GM23248 (cell line): ENCODE data around the gene ZBTB46. TPM values are rescaled to one million over a fixed set of nuclear protein-coding genes. Genes with fewer than 3 reads are reported as not detected.

ENCODE experiments used
- DNase-seq: peaks from one replicate; pipeline ENCODE4 v3.0.0-alpha.2; 2015
- H2AFZ ChIP-seq: fragments of 200-600 bp; sonication (generic); 2 replicates; pipeline ENCODE4 v1.6.1; 2016; ENCODE audit warnings: antibody characterized with exemption
- H3F3A ChIP-seq: fragments of 200-600 bp; sonication (generic); 2 replicates; pipeline ENCODE4 v1.6.1; 2016; ENCODE audit warnings: mild to moderate bottlenecking, antibody characterized with exemption, mixed run types; ENCODE audit not compliant: insufficient read depth
- H3K27ac ChIP-seq: fragments of 200-600 bp; sonication (generic); 2 replicates; pipeline ENCODE4 v1.5.1; 2016; ENCODE audit warnings: mild to moderate bottlenecking
- H3K27me3 ChIP-seq: fragments of 200-600 bp; sonication (generic); replicated peaks from 2 replicates; pipeline ENCODE4 v1.6.1; 2016; ENCODE audit warnings: mild to moderate bottlenecking; ENCODE audit not compliant: insufficient read depth
- H3K36me3 ChIP-seq: fragments of 200-600 bp; sonication (generic); 2 replicates; pipeline ENCODE4 v1.6.1; 2016; ENCODE audit warnings: low read depth, mild to moderate bottlenecking
- H3K4me1 ChIP-seq: fragments of 200-600 bp; sonication (generic); 2 replicates; pipeline ENCODE4 v1.6.1; 2016; ENCODE audit warnings: mild to moderate bottlenecking; ENCODE audit not compliant: insufficient read depth
- H3K4me2 ChIP-seq: fragments of 200-600 bp; sonication (generic); one replicate; pipeline ENCODE4 v1.6.1; 2016; ENCODE audit warnings: mild to moderate bottlenecking; ENCODE audit not compliant: unreplicated experiment
- H3K4me3 ChIP-seq: fragments of 200-600 bp; sonication (generic); 2 replicates; pipeline ENCODE4 v1.5.1; 2016; ENCODE audit warnings: mild to moderate bottlenecking
- H3K79me2 ChIP-seq: fragments of 200-600 bp; sonication (generic); 2 replicates; pipeline ENCODE4 v1.6.1; 2016; ENCODE audit warnings: mild to moderate bottlenecking; ENCODE audit not compliant: insufficient read depth
- H3K9ac ChIP-seq: fragments of 200-600 bp; sonication (generic); 2 replicates; pipeline ENCODE4 v1.6.1; 2016; ENCODE audit warnings: mild to moderate bottlenecking
- H3K9me2 ChIP-seq: fragments of 200-600 bp; sonication (generic); 2 replicates; pipeline ENCODE4 v1.6.1; 2016; ENCODE audit warnings: mixed run types, mild to moderate bottlenecking, moderate library complexity; ENCODE audit not compliant: insufficient read depth
- H3K9me3 ChIP-seq: fragments of 200-600 bp; sonication (generic); one replicate; pipeline ENCODE4 v1.6.1; 2017; ENCODE audit warnings: low read depth
- H4K20me1 ChIP-seq: fragments of 200-600 bp; sonication (generic); 2 replicates; pipeline ENCODE4 v1.6.0; 2016; ENCODE audit not compliant: insufficient read depth
- EZH2 ChIP-seq: fragments of 200-600 bp; sonication (generic); IDR thresholded peaks from 2 replicates; pipeline ENCODE4 v1.6.1; 2018; ENCODE audit warnings: antibody characterized with exemption, mild to moderate bottlenecking; ENCODE audit not compliant: insufficient read depth, poor library complexity, severe bottlenecking
- EZH2phosphoT487 ChIP-seq: fragments of 200-600 bp; sonication (generic); IDR thresholded peaks from 2 replicates; pipeline ENCODE4 v1.6.1; 2018; ENCODE audit warnings: antibody characterized with exemption, moderate library complexity, mild to moderate bottlenecking, low read depth; ENCODE audit not compliant: insufficient read depth
- WGBS, 2 experiments: methylation state at CpG; one replicate each; pipeline ENCODE4 v1.1.6; 2015 to 2017; ENCODE audit warnings: low lambda C conversion rate in 2 of 2, low coverage in 1 of 2; ENCODE audit errors: missing lambda C conversion rate in 2 of 2; 5-methylcytosine and 5-hydroxymethylcytosine counted together
- in situ Hi-C: fragments of 300-500 bp; cut with MboI; formaldehyde crosslinking; loops from 2 replicates; pipeline ENCODE4 v1.15.0; 2020
- polyA plus RNA-seq: library from polyadenylated mRNA; unstranded; fragments of >200 nt; fragmentation: Nextera tagmentation; extraction: Ambion mirVana; gene quantifications from 2 replicates; pipeline ENCODE4 v1.2.1, GENCODE V29; 2016
- total RNA-seq: library from RNA; depleted of rRNA; stranded (reverse); fragments of >200 nt; shearing (Covaris generic); gene quantifications from 2 replicates; pipeline ENCODE4 v1.2.3, GENCODE V29; 2014

ZBTB46 gene
- total and polyA plus RNA-seq, 2 experiments from 2014 or later, result 0.33 to 1.9 TPM

- H4K20me1 ChIP-seq, result no peaks in the 10 kb centered on the region
- no peaks in the 10 kb centered on the region for H3K79me2 ChIP-seq
- H3K36me3 ChIP-seq, result no peaks in the 10 kb centered on the region
- H3K9me3 ChIP-seq, result no peaks in the 10 kb centered on the region
- TF ChIP-seq EZH2 (no peak), EZH2phosphoT487 (no peak)
- no peak overlapping the region for H3K4me3 ChIP-seq
- WGBS, 2 experiments, result 73 to 78% methylated on average over 25 to 26 of the region's 26 CpGs
- no peak overlapping the region for H3K4me2 ChIP-seq
- no peak overlapping the region for H3K9ac ChIP-seq
- in situ Hi-C loops, result no loop called here
- H3K9me2 ChIP-seq, result no peaks in the 10 kb centered on the region
- no peaks in the 10 kb centered on the region for H3F3A ChIP-seq
- H3K27me3 ChIP-seq, result no peaks in the 10 kb centered on the region
- DNase-seq, result no peak
- no peak overlapping the region for H2AFZ ChIP-seq
- H3K4me1 ChIP-seq, result no peaks in the 10 kb centered on the region
- H3K27ac ChIP-seq, result no peak overlapping the region
Observed at GRCh38 chr20:63750807-63751470, 80.1 kb downstream of the ZBTB46 start.

- no peaks in the 10 kb centered on the region for H3K27me3 ChIP-seq
- H2AFZ ChIP-seq, result no peak overlapping the region
- DNase-seq, result no peak
- H3K79me2 ChIP-seq, result no peaks in the 10 kb centered on the region
- TF ChIP-seq EZH2 (no peak), EZH2phosphoT487 (no peak)
- in situ Hi-C loops, result no loop called here
- no peaks in the 10 kb centered on the region for H3K9me3 ChIP-seq
- H3K4me2 ChIP-seq, result no peak overlapping the region
- H3K9me2 ChIP-seq, result no peaks in the 10 kb centered on the region
- no peak overlapping the region for H3K27ac ChIP-seq
- WGBS, 2 experiments, result 89 to 90% methylated on average over 16 of the region's 16 CpGs
- no peaks in the 10 kb centered on the region for H3K36me3 ChIP-seq
- H3K9ac ChIP-seq, result no peak overlapping the region
- no peak overlapping the region for H3K4me3 ChIP-seq
- H3F3A ChIP-seq, result no peaks in the 10 kb centered on the region
- no peaks in the 10 kb centered on the region for H3K4me1 ChIP-seq
- H4K20me1 ChIP-seq, result no peaks in the 10 kb centered on the region
Observed at GRCh38 chr20:63749597-63750508, 81.2 kb downstream of the ZBTB46 start.

- 0 out of 2 replicates have a peak, but pooled peaks cover 1% of the 10 kb centered on the region for H3K36me3 ChIP-seq
- no peaks in the 10 kb centered on the region for H4K20me1 ChIP-seq
- H3K27ac ChIP-seq, result no peak overlapping the region
- no peak overlapping the region for H3K4me2 ChIP-seq
- in situ Hi-C loops, result no loop called here
- no peaks in the 10 kb centered on the region for H3K79me2 ChIP-seq
- H3K9me2 ChIP-seq, result no peaks in the 10 kb centered on the region
- no peaks in the 10 kb centered on the region for H3K4me1 ChIP-seq
- H3F3A ChIP-seq, result peaks cover 8% of the 10 kb centered on the region; the same call in 1 of the 2 replicates
- no peak overlapping the region for H3K4me3 ChIP-seq
- no peaks in the 10 kb centered on the region for H3K27me3 ChIP-seq
- WGBS, 2 experiments, result 90% methylated on average over 11 of the region's 11 CpGs
- no peaks in the 10 kb centered on the region for H3K9me3 ChIP-seq
- H2AFZ ChIP-seq, result no peak overlapping the region
- no peak for DNase-seq
- H3K9ac ChIP-seq, result no peak overlapping the region
- TF ChIP-seq EZH2phosphoT487 (no peak), EZH2 (no peak)
Observed at GRCh38 chr20:63748934-63749270, 82.2 kb downstream of the ZBTB46 start.

- WGBS, 2 experiments, result 77 to 82% methylated on average over 16 to 19 of the region's 20 CpGs
Observed at GRCh38 chr20:63748070-63748933, 82.8 kb downstream of the ZBTB46 start.

More at GRCh38 chr20:63748070-63748933, 82.8 kb downstream of the ZBTB46 start:
- Histone ChIP-seq H3K79me2 (no peaks in the 10 kb centered on the region), H4K20me1 (no peaks in the 10 kb centered on the region), H3F3A (peaks cover 10% of the 10 kb centered on the region; the same call in 1 of the 2 replicates), H3K9ac (no peak overlapping the region), H3K4me1 (no peaks in the 10 kb centered on the region), H2AFZ (no peak overlapping the region), H3K4me2 (no peak overlapping the region), H3K9me3 (no peaks in the 10 kb centered on the region), H3K4me3 (no peak overlapping the region), H3K36me3 (0 out of 2 replicates have a peak, but pooled peaks cover 7% of the 10 kb centered on the region), H3K27me3 (no peaks in the 10 kb centered on the region), H3K27ac (no peak overlapping the region), H3K9me2 (no peaks in the 10 kb centered on the region)
- in situ Hi-C loops, result no loop called here
- no peak for TF ChIP-seq EZH2phosphoT487
- no peak for TF ChIP-seq EZH2
- no peak for DNase-seq
